GM13977 (cell line): ENCODE data around the gene SLC9A9.
A peak's percentile ranks its signal among the peaks of the same experiment; 100 is the strongest.

Experiments used
- DNase-seq: peaks from one replicate; pipeline ENCODE4 v3.0.0; 2012; ENCODE audit warnings: low spot score
- in situ Hi-C: fragments of 300-500 bp; cut with MboI; formaldehyde crosslinking; loops from one replicate; pipeline ENCODE4 v1.12.0; 2022; ENCODE audit warnings: low sequenced_read_pairs, low pct_unique_long_range_greater_than_20kb, mixed read lengths, inconsistent platforms; ENCODE audit not compliant: unreplicated experiment
- TF ChIP-seq, protein P1 (sequence below): IDR thresholded peaks from 2 replicates; pipeline ENCODE4 v1.5.1; 2012; ENCODE audit warnings: mild to moderate bottlenecking, control low read depth; ENCODE audit not compliant: insufficient read depth; ENCODE audit errors: extremely low read depth, missing control alignments

Gene SLC9A9

DNA sequence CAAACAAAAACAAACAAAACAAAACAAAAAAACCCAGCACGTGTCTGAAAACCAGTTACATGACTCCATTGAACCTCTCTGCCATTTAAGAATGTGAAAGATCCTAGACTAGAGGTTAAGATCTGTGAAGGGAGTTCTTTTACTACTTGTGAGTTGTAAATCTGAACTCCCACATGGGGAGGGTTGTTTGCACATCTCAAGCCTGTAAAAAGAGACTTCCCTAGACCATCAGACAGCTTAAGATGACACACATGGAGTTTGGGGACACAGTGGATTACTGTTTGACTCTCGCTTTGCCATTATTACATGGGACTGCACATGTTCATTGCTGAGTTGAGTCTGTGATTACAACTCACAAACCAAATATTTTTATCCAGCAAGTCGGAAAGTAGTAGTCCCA lies 171.5 kb downstream of the SLC9A9 start:
- TF ChIP-seq, protein P1, sequence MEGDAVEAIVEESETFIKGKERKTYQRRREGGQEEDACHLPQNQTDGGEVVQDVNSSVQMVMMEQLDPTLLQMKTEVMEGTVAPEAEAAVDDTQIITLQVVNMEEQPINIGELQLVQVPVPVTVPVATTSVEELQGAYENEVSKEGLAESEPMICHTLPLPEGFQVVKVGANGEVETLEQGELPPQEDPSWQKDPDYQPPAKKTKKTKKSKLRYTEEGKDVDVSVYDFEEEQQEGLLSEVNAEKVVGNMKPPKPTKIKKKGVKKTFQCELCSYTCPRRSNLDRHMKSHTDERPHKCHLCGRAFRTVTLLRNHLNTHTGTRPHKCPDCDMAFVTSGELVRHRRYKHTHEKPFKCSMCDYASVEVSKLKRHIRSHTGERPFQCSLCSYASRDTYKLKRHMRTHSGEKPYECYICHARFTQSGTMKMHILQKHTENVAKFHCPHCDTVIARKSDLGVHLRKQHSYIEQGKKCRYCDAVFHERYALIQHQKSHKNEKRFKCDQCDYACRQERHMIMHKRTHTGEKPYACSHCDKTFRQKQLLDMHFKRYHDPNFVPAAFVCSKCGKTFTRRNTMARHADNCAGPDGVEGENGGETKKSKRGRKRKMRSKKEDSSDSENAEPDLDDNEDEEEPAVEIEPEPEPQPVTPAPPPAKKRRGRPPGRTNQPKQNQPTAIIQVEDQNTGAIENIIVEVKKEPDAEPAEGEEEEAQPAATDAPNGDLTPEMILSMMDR = no peak
- in situ Hi-C loops = no loop called here
- no peak for DNase-seq

DNA sequence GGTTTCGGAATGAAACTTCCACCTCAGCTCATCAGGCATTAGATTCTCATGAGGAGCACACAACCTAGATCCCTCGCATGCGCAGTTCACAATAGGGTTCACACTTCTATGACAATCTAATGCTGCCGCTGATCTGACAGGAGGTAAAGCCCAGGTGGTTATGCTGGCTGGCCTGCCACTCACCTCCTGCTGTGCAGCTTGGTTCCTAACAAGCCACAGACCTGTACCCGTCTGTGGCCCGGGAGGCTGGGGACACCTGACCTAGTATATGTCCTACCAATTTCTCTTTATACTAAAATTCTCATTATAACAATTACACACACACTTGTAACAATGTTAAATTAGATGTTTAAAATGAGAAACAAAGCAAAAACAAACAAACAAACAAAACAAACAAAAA lies 172.2 kb downstream of the SLC9A9 start:
- no peak for DNase-seq
- TF ChIP-seq, protein P1 = no peak
- in situ Hi-C loops = no loop called here

DNA sequence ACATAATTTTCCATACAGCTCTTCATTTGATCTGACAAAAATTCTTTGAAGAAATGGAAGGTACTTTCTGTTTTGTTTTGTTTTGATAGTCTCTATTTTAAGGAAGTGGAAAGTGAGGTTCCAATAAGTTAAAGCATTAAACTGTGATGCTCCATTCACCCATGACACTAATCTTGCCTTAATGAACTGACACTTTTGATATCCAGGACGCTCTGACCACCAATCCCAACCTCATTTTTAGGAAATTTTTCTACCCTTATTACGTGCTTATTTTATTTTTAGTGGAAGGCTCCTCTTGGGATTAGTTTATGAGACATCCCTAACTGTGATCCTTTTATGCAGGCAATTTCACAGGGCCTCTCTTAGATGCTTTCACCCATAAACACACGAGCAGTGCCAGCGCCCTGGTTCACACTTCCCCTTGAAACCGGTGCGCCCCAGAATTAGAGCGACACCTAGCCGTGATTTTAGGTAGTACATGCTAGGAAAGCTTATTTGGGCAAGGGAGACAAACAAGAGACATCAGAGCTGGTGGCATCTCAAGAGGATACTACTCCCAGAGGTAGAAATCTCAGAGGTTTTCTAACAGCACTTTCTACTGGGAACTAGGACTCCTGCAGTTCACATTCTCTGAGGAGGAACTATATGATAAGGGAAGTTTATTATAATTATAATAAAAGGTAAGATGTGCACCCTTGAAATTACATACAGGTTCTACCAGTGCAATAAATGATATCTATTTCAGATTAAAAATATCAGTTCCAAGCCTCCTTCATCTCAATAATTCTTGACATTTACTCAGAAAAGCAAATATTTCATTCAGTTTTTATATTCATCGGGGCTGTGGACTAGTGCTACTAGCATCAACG lies 173.9 kb downstream of the SLC9A9 start:
- peak; percentile 63 for DNase-seq
- TF ChIP-seq, protein P1 = peak; percentile 89
- in situ Hi-C loops = no loop called here

DNA sequence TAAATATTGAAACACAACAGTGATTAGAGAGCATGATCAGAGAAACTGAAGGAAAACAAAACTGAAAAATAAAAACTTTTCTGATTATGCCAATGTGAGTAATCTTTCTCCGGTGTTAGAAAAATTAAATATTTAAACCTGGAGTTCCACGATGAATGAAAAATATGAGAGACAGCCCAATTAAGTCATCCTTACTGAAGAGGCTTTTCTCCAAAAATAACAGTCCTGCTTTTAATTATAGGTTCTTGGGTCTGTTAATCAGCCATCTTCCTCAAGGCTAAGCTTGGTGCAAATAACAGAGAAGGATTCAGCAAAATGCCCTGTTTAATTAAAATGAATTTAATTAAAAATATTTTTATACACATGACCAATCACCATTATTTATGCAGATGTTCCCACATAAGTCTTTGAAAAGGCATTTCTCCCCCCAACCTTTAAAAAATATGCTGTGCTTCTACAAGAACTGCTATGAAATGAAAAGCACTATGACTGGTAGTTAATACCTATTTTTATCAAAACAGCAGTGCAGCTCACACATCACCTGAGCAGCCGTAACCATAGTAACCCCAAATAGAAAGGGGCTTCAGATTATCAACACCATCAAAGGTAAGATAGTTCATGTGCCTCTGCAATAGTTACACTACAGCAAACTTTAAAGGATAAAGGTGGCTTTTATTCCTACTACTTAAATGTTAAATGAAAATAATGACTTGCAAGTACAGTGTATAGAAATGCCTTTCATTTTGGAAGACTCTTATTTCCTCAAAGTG lies 175.7 kb downstream of the SLC9A9 start:
- DNase-seq = no peak
- in situ Hi-C loops = no loop called here
- TF ChIP-seq, protein P1 = no peak

DNA sequence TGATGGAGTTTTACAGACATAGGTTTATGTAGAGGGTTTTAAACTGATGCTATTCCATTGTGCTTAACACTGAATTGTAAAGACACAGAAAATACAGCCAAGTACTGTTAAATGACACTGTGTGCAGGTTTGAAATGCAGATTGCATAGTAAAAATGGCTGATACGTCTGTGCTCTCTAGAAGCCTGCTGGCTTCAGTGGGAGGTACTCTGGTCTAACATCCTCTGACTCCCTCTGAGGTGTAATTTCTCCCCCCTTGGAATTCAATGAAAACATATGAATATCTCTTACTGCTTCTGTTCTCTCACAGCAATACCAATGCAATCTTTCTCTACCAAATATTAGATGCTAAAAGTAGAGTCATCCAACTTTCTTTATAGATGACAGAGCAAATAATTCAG lies 176.6 kb downstream of the SLC9A9 start:
- no peak for DNase-seq
- TF ChIP-seq, protein P1 = no peak
- in situ Hi-C loops = no loop called here

DNA sequence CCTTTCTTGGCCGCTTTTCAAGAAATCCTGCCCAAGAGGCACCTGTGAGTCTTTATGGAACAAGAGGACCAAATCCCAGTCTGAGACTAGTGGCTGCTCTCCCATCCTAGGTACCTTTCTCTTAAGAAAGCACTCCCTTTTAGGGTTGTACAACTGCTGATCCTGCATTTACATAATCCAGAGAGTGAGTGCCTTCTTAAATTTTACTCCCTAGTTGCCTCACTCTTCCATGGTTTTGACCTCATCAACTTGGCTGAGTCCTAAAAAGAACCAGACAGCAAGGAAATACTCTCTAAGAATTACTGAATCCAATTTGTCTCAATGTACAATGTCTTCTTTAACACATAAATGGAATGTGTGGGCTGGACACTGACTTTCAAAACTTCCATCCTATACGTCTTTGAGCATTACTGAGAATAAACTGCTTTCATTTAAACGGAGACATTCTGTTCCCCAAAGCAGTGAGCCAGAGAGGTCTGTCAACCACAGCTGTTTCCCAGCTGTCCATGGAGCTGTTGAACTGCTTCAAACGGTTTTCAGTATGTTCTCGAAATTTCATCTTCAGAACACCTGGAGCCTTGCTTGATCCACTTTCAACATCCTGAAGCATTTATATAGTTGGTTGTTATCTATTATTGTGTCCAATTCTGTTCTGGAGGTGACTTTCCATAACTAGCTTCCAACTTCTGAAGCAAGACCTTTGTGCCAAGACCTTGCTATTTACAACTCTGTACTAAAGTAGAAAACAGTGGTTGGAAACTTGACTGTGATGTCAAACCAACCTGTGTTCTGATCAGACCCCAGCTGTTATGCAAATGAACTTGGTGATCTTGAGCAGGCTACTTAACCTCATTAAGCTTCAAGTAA lies 179.1 kb downstream of the SLC9A9 start:
- TF ChIP-seq, protein P1 = no peak
- in situ Hi-C loops = no loop called here
- peak; percentile 36 for DNase-seq
